H1 (cell line): ENCODE data around the gene TNXB. TPM values are rescaled to one million over a fixed set of nuclear protein-coding genes. Genes with fewer than 3 reads are reported as not detected.
A peak's percentile ranks its signal among the peaks of the same experiment; 100 is the strongest.

Experiments used
- CTCF ChIA-PET: fragments of 300-600 bp; sonication (Branson Sonifier 250); formaldehyde crosslinking; loops from one replicate; lab custom pipeline; 2021; ENCODE audit not compliant: partially characterized antibody; lab: Charles Lee
- POLR2A ChIA-PET: fragments of 300-600 bp; sonication (Branson Sonifier 250); formaldehyde crosslinking; loops from one replicate; lab custom pipeline; 2021; ENCODE audit warnings: inconsistent platforms; ENCODE audit not compliant: partially characterized antibody; lab: Charles Lee
- DNase-seq, 2 experiments: peaks; one replicate each; pipeline versions ENCODE4 v3.0.0 to v3.0.0-alpha.2; 2010 to 2022; ENCODE audit warnings: low spot score in 2 of 2, low read depth in 1 of 2, mixed read lengths in 1 of 2
- FAIRE-seq: peaks from 2 replicates; lab custom pipeline; 2011; peaks lifted over from hg19 to GRCh38; lab: Jason Lieb, UNC
- H2AFZ ChIP-seq: 2 replicates; pipeline ENCODE4 v1.8.1; 2012; ENCODE audit warnings: low read length, inconsistent platforms
- H2AK5ac ChIP-seq: 2 replicates; pipeline ENCODE4 v1.6.1; 2013; ENCODE audit warnings: low read depth, low read length
- H2BK120ac ChIP-seq: replicated peaks from 2 replicates; pipeline ENCODE3; 2013; ENCODE audit warnings: low read depth, low read length, inconsistent platforms
- H2BK12ac ChIP-seq: 2 replicates; pipeline ENCODE4 v1.6.1; 2013; ENCODE audit warnings: low read depth, low read length
- H2BK15ac ChIP-seq: 2 replicates; pipeline ENCODE4 v1.6.1; 2013; ENCODE audit warnings: low read length
- H2BK20ac ChIP-seq: 2 replicates; pipeline ENCODE4 v1.6.1; 2013; ENCODE audit warnings: low read length
- H2BK5ac ChIP-seq: 2 replicates; pipeline ENCODE4 v1.6.1; 2013; ENCODE audit warnings: low read depth, low read length
- H3K14ac ChIP-seq: 2 replicates; pipeline ENCODE4 v1.6.1; 2013; ENCODE audit warnings: inconsistent platforms; ENCODE audit not compliant: insufficient read length
- H3K18ac ChIP-seq: 2 replicates; pipeline ENCODE4 v1.6.1; 2013; ENCODE audit warnings: low read length; ENCODE audit errors: extremely low read depth
- H3K23ac ChIP-seq: 2 replicates; pipeline ENCODE4 v1.6.1; 2013; ENCODE audit warnings: inconsistent platforms; ENCODE audit not compliant: insufficient read length
- H3K23me2 ChIP-seq: 2 replicates; pipeline ENCODE4 v1.6.1; 2013; ENCODE audit warnings: low read depth, low read length
- H3K27ac ChIP-seq: 2 replicates; pipeline ENCODE4 v1.6.1; 2011; ENCODE audit warnings: low read depth, low read length, inconsistent platforms
- H3K27me3 ChIP-seq, 4 experiments: replicated peaks in 1 of 4; 1 replicate in 1 of 4; 2 replicates in 3 of 4; pipeline versions ENCODE4 v1.6.1 to v1.8.1; 2011 to 2013; ENCODE audit warnings: low read length in 3 of 4, mild to moderate bottlenecking in 3 of 4, inconsistent platforms in 2 of 4, mixed read lengths in 2 of 4, moderate library complexity in 1 of 4; ENCODE audit not compliant: control insufficient read depth in 3 of 4, insufficient read depth in 3 of 4; ENCODE audit errors: extremely low read depth in 1 of 4
- H3K36me3 ChIP-seq, 4 experiments: 2 replicates each; pipeline versions ENCODE4 v1.6.1 to v1.8.1; 2011 to 2013; ENCODE audit warnings: mild to moderate bottlenecking in 4 of 4, low read length in 3 of 4, moderate library complexity in 2 of 4, control low read depth in 1 of 4, inconsistent platforms in 1 of 4; ENCODE audit not compliant: insufficient read depth in 4 of 4, control insufficient read depth in 2 of 4
- H3K4ac ChIP-seq: replicated peaks from 2 replicates; pipeline ENCODE3; 2013; ENCODE audit warnings: low read length, low read depth, mixed read lengths, inconsistent platforms; ENCODE audit not compliant: insufficient read length
- H3K4me1 ChIP-seq, 4 experiments: replicated peaks in 1 of 4; 1 replicate in 1 of 4; 2 replicates in 3 of 4; pipeline versions ENCODE4 v1.6.1 to v1.8.1; 2011 to 2013; ENCODE audit warnings: low read length in 3 of 4, inconsistent platforms in 2 of 4, mixed read lengths in 1 of 4; ENCODE audit not compliant: insufficient read depth in 4 of 4, control insufficient read depth in 3 of 4
- H3K4me2 ChIP-seq, 2 experiments: 2 replicates each; pipeline versions ENCODE4 v1.6.1 to v1.8.1; 2011 to 2013; ENCODE audit warnings: low read depth in 2 of 2, low read length in 2 of 2, control low read depth in 1 of 2, inconsistent platforms in 1 of 2, mild to moderate bottlenecking in 1 of 2; ENCODE audit not compliant: insufficient read depth in 1 of 2
- H3K4me3 ChIP-seq, 4 experiments: fragments of 200-600, 300-600 bp in 1 of 4; sonication (generic), shearing (Covaris generic), sonication (Bioruptor Twin) in 1 of 4; 2 replicates each; pipeline versions ENCODE4 v1.5.1 to v1.8.1; 2011 to 2016; ENCODE audit warnings: low read length in 4 of 4, low read depth in 3 of 4, control low read depth in 2 of 4, inconsistent platforms in 2 of 4, mild to moderate bottlenecking in 2 of 4, mixed read lengths in 1 of 4, moderate library complexity in 1 of 4; ENCODE audit not compliant: insufficient read depth in 2 of 4; ENCODE audit errors: extremely low read depth in 1 of 4
- H3K56ac ChIP-seq: replicated peaks from 2 replicates; pipeline ENCODE3; 2013; ENCODE audit warnings: low read depth, mild to moderate bottlenecking, mixed read lengths, low read length, inconsistent platforms; ENCODE audit not compliant: insufficient read length
- H3K79me1 ChIP-seq: 2 replicates; pipeline ENCODE4 v1.6.1; 2013; ENCODE audit warnings: low read depth, low read length, control low read depth
- H3K79me2 ChIP-seq, 2 experiments: 2 replicates each; pipeline versions ENCODE4 v1.6.1 to v1.8.1; 2012 to 2013; ENCODE audit warnings: low read length in 2 of 2, mild to moderate bottlenecking in 2 of 2, inconsistent platforms in 1 of 2; ENCODE audit not compliant: insufficient read depth in 2 of 2, control insufficient read depth in 1 of 2
- H3K9ac ChIP-seq, 4 experiments: replicated peaks in 1 of 4; 1 replicate in 1 of 4; 2 replicates in 3 of 4; pipeline versions ENCODE4 v1.6.1 to v1.8.1; 2011 to 2013; ENCODE audit warnings: low read depth in 3 of 4, low read length in 3 of 4, control low read depth in 2 of 4, mild to moderate bottlenecking in 2 of 4, moderate library complexity in 2 of 4, inconsistent platforms in 1 of 4; ENCODE audit errors: extremely low read depth in 1 of 4
- H3K9me3 ChIP-seq, 2 experiments: 2 replicates each; pipeline versions ENCODE4 v1.6.1 to v1.8.1; 2012 to 2013; ENCODE audit warnings: mild to moderate bottlenecking in 2 of 2, moderate library complexity in 2 of 2, control low read depth in 1 of 2, inconsistent platforms in 1 of 2, low read depth in 1 of 2, low read length in 1 of 2, mixed read lengths in 1 of 2; ENCODE audit not compliant: insufficient read depth in 2 of 2
- H4K20me1 ChIP-seq, 2 experiments: replicated peaks in 1 of 2; 2 replicates each; pipeline versions ENCODE3 to v1.8.1; 2011 to 2013; ENCODE audit warnings: inconsistent platforms in 2 of 2, low read length in 2 of 2, mild to moderate bottlenecking in 1 of 2; ENCODE audit not compliant: insufficient read depth in 2 of 2, control insufficient read depth in 1 of 2
- H4K5ac ChIP-seq: 2 replicates; pipeline ENCODE4 v1.6.1; 2013; ENCODE audit warnings: low read length, low read depth, mixed read lengths, inconsistent platforms; ENCODE audit not compliant: insufficient read length
- H4K8ac ChIP-seq: 2 replicates; pipeline ENCODE4 v1.8.0; 2013; ENCODE audit warnings: mild to moderate bottlenecking, moderate library complexity, low read length, inconsistent platforms; ENCODE audit not compliant: insufficient read depth; ENCODE audit errors: extremely low read depth
- H4K91ac ChIP-seq: replicated peaks from 2 replicates; pipeline ENCODE3; 2013; ENCODE audit warnings: low read length, mixed read lengths, inconsistent platforms; ENCODE audit not compliant: insufficient read length
- CHD1 ChIP-seq: IDR thresholded peaks from 2 replicates; pipeline ENCODE4 v1.6.1; 2012; ENCODE audit warnings: low read depth, low read length, improper control_type of control experiment
- polyA plus RNA-seq, 7 experiments: library from polyadenylated mRNA; depleted of rRNA in 3 of 7; stranded (reverse) in 5 of 7; unstranded in 2 of 7; fragments of >200 nt in 5 of 7; fragments of 200-250 nt in 2 of 7; gene quantifications; 1 replicate in 5 of 7; 2 replicates in 1 of 7; 4 replicates in 1 of 7; pipeline versions ENCODE4 v1.2.1 to v1.2.3, GENCODE V29; 2011 to 2013; ENCODE audit warnings: missing spikeins in 2 of 7, mixed read lengths in 2 of 7
- total RNA-seq: library from RNA; stranded (reverse); fragmentation: NEBNext Ultra II Directional; extraction: Animal tissue kit (Norgen Biotek cat#: 25700); gene quantifications from 2 replicates; pipeline ENCODE4 v1.2.1, GENCODE V29; 2021

TNXB gene
- total and polyA plus RNA-seq, 2 of the 8 experiments (the other 6 are each of a cell fraction or from before 2014, with no cell fraction given), result 3.1 to 4.8 TPM

- no peak overlapping the region for H4K5ac ChIP-seq
- no peak overlapping the region for H2AK5ac ChIP-seq
- H3K79me1 ChIP-seq, result 0 out of 2 replicates have a peak, but pooled peaks cover 2% of the 10 kb centered on the region
- no peak overlapping the region for H3K56ac ChIP-seq
- 0 out of 2 replicates have a peak overlapping the region, but pooled peaks have one; percentile 39 for H2BK12ac ChIP-seq
- no peak overlapping the region for H3K4me3 ChIP-seq
- no peak overlapping the region for H2AFZ ChIP-seq
- FAIRE-seq (no peak), DNase-seq (no peak)
- H3K4ac ChIP-seq, result no peak overlapping the region
- H3K14ac ChIP-seq, result no peak overlapping the region
- no peak overlapping the region for H2BK15ac ChIP-seq
- H2BK120ac ChIP-seq, result no peak overlapping the region
- no peak overlapping the region for H3K23ac ChIP-seq
- ChIA-PET POLR2A (interaction anchor here (1.0 to 6.5 kb wide), 3 partner anchors 10 to 19 kb away, joined by 4 to 70 read pairs (median 5); partner anchors contain the start of gene PRRT1), CTCF (interaction anchor here (2.1 to 5.6 kb wide), 2 partner anchors 14 to 17 kb away, joined by 8 to 76 read pairs; no protein-coding TSS in a partner anchor)
- H3K9ac ChIP-seq, result no peak overlapping the region
- H2BK20ac ChIP-seq, result no peak overlapping the region
- no peaks in the 10 kb centered on the region for H3K9me3 ChIP-seq
- no peak overlapping the region for H2BK5ac ChIP-seq
- peaks cover 0 to 9% of the 10 kb centered on the region in 2 experiments; a peak in 1 of 4 replicates for H3K79me2 ChIP-seq
- no peaks in the 10 kb centered on the region for H3K36me3 ChIP-seq
- no peaks in the 10 kb centered on the region for H4K20me1 ChIP-seq
- H3K4me2 ChIP-seq, result no peak overlapping the region
- no peak overlapping the region for H4K8ac ChIP-seq
- H3K18ac ChIP-seq, result no peak overlapping the region
- no peak overlapping the region for H3K27ac ChIP-seq
- no peak for TF ChIP-seq CHD1
- H3K23me2 ChIP-seq, result peaks cover 5% of the 10 kb centered on the region
- H3K4me1 ChIP-seq, result peaks cover 0 to 15% (median 7%) of the 10 kb centered on the region in 4 experiments; a peak in 5 of 7 replicates
- H4K91ac ChIP-seq, result no peak overlapping the region
- no peaks in the 10 kb centered on the region for H3K27me3 ChIP-seq
Observed at GRCh38 chr6:32132110-32132509, 23.0 kb upstream of the TNXB start.
